K562 (cell line): Measurements from ENCODE around the gene IL12B. TPM values are rescaled to one million over a fixed set of nuclear protein-coding genes. Genes with fewer than 3 reads are reported as not detected.

ENCODE experiments used
- ATAC-seq: fragments of 200-7000 bp; cut with Tn5 transposase; 3 replicates; pipeline ENCODE4 v1.9.1; 2020; ENCODE audit warnings: moderate library complexity
- BruUV-seq: library from RNA; stranded (reverse); fragments of 400-500 nt; replicated peaks from 2 replicates; lab custom pipeline; 2021; lab: Mats Ljungman, UMichigan
- CTCF ChIA-PET: fragments of 300-600 bp; formaldehyde crosslinking; extraction: SDS; loops from one replicate; lab custom pipeline; 2021; ENCODE audit warnings: low intra/inter-chr PET ratio; lab: Yijun Ruan, JAX
- POLR2A ChIA-PET: fragments of 300-600, 350-650 bp; sonication (Branson Sonifier 250); formaldehyde crosslinking; extraction: SDS; loops from one replicate; lab custom pipeline; 2021; ENCODE audit warnings: antibody characterized with exemption, inconsistent platforms; lab: Yijun Ruan, JAX
- DNase-seq, 4 experiments: peaks; one replicate each; pipeline versions ENCODE4 v3.0.0 to v3.0.0-alpha.2; 2011 to 2018; ENCODE audit warnings: low spot score in 3 of 4, mixed read lengths in 3 of 4; ENCODE audit errors: extremely low read depth in 1 of 4
- FAIRE-seq: peaks from 2 replicates; lab custom pipeline; 2011; peaks lifted over from hg19 to GRCh38; lab: Jason Lieb, UNC
- H2AFZ ChIP-seq: 2 replicates; pipeline ENCODE4 v1.6.0; 2011; ENCODE audit warnings: low read depth, low read length, control low read depth, inconsistent platforms
- H3K27ac ChIP-seq: fragments of 200-600 bp; 3 replicates; pipeline ENCODE4 v1.8.0; 2011; ENCODE audit warnings: low read depth, mild to moderate bottlenecking, control low read depth, inconsistent platforms, low read length, moderate library complexity, mixed read lengths; ENCODE audit errors: extremely low read depth
- H3K27me3 ChIP-seq, 2 experiments: fragments of 300-600 bp in 1 of 2; 2 replicates in 1 of 2; 3 replicates in 1 of 2; pipeline versions ENCODE4 v1.6.0 to v1.8.0; 2011; ENCODE audit warnings: inconsistent platforms in 2 of 2, low read length in 2 of 2, mild to moderate bottlenecking in 1 of 2, mixed read lengths in 1 of 2, moderate library complexity in 1 of 2; ENCODE audit not compliant: control insufficient read depth in 2 of 2, insufficient read depth in 2 of 2
- H3K36me3 ChIP-seq: fragments of 300-600 bp; 3 replicates; pipeline ENCODE4 v1.8.0; 2011; ENCODE audit warnings: mild to moderate bottlenecking, low read length, inconsistent platforms; ENCODE audit not compliant: control insufficient read depth, insufficient read depth
- H3K4me1 ChIP-seq, 2 experiments: fragments of 200-600 bp in 1 of 2; replicated peaks in 1 of 2; 2 replicates in 1 of 2; 3 replicates in 1 of 2; pipeline versions ENCODE4 v1.5.1 to v1.8.0; 2011; ENCODE audit warnings: inconsistent platforms in 2 of 2, low read length in 2 of 2, mild to moderate bottlenecking in 1 of 2, mixed read lengths in 1 of 2, moderate library complexity in 1 of 2; ENCODE audit not compliant: control insufficient read depth in 2 of 2, insufficient read depth in 2 of 2
- H3K4me2 ChIP-seq: 2 replicates; pipeline ENCODE4 v1.6.1; 2011; ENCODE audit warnings: low read length, control low read depth, inconsistent platforms, mixed read lengths; ENCODE audit not compliant: insufficient read depth
- H3K4me3 ChIP-seq: fragments of 200-600 bp; sonication (generic), shearing (Covaris generic); 2 replicates; pipeline ENCODE4 v1.5.1; 2016; ENCODE audit warnings: control low read depth, inconsistent platforms
- H3K79me2 ChIP-seq: fragments of 200-600 bp; 3 replicates; pipeline ENCODE4 v1.8.0; 2011; ENCODE audit warnings: low read length, inconsistent platforms; ENCODE audit not compliant: control insufficient read depth, insufficient read depth
- H3K9ac ChIP-seq, 2 experiments: 2 replicates each; pipeline versions ENCODE4 v1.6.0 to v1.6.1; 2011; ENCODE audit warnings: low read depth in 2 of 2, low read length in 2 of 2, control low read depth in 1 of 2, inconsistent platforms in 1 of 2, mild to moderate bottlenecking in 1 of 2, mixed read lengths in 1 of 2; ENCODE audit not compliant: insufficient read depth in 1 of 2
- H3K9me1 ChIP-seq: one replicate; pipeline ENCODE4 v1.6.0; 2011; ENCODE audit warnings: inconsistent platforms, mild to moderate bottlenecking, low read length, moderate library complexity; ENCODE audit not compliant: control insufficient read depth, insufficient read depth
- H3K9me3 ChIP-seq: replicated peaks from 2 replicates; pipeline ENCODE4 v1.5.1; 2011; ENCODE audit warnings: low read depth, low read length, inconsistent platforms; ENCODE audit not compliant: control insufficient read depth, insufficient read depth
- H4K20me1 ChIP-seq: replicated peaks from 2 replicates; pipeline ENCODE4 v1.6.1; 2011; ENCODE audit warnings: low read length, inconsistent platforms, mixed read lengths; ENCODE audit not compliant: control insufficient read depth, insufficient read depth
- DACH1 ChIP-seq: fragments of 450-650 bp; IDR thresholded peaks from 2 replicates; pipeline ENCODE4 v1.6.1; 2018; ENCODE audit not compliant: partially characterized antibody
- DIDO1 ChIP-seq: fragments of 450-650 bp; IDR thresholded peaks from 2 replicates; pipeline ENCODE4 v1.6.1; 2016; ENCODE audit warnings: low read depth, missing biosample characterization, missing genetic modification characterization
- EGR1 ChIP-seq: fragments of 450-650 bp; conservative IDR thresholded peaks from 2 replicates; pipeline ENCODE4 v1.6.1; 2017; ENCODE audit warnings: mild to moderate bottlenecking
- ESRRA ChIP-seq: fragments of 450-650 bp; IDR thresholded peaks from 2 replicates; pipeline ENCODE4 v1.6.1; 2014; ENCODE audit warnings: low read depth, mild to moderate bottlenecking, moderate library complexity, borderline replicate concordance
- EZH2 ChIP-seq: IDR thresholded peaks from 2 replicates; pipeline ENCODE4 v1.6.1; 2012; ENCODE audit warnings: low read depth, mild to moderate bottlenecking, inconsistent platforms, low read length, borderline replicate concordance
- GATA2 ChIP-seq: sonication (generic); formaldehyde crosslinking; IDR thresholded peaks from 2 replicates; pipeline ENCODE4 v1.4.0; 2020; ENCODE audit warnings: mild to moderate bottlenecking, missing genetic modification reagents
- MTA3 ChIP-seq: fragments of 450-650 bp; formaldehyde crosslinking; IDR thresholded peaks from 2 replicates; pipeline ENCODE4 v1.6.1; 2017; ENCODE audit warnings: mild to moderate bottlenecking, borderline replicate concordance
- PURB ChIP-seq: sonication (generic); formaldehyde crosslinking; IDR thresholded peaks from 2 replicates; pipeline ENCODE4 v1.9.0; 2021; ENCODE audit warnings: low read depth, mild to moderate bottlenecking, missing genetic modification reagents
- RAD21 ChIP-seq, 2 experiments: fragments of 250-450 bp in 1 of 2; fragments of 450-650 bp in 1 of 2; sonication (Bioruptor Pico) in 1 of 2; formaldehyde crosslinking in 1 of 2; IDR thresholded peaks in 1 of 2; conservative IDR thresholded peaks in 1 of 2; 2 replicates each; pipeline versions ENCODE4 v1.4.0 to v1.8.0; 2020 to 2022; ENCODE audit warnings: mild to moderate bottlenecking in 2 of 2, moderate library complexity in 1 of 2
- RBM15 ChIP-seq: fragments of 200-400 bp; formaldehyde crosslinking; IDR thresholded peaks from 2 replicates; pipeline ENCODE4 v1.6.1; 2018; ENCODE audit warnings: mild to moderate bottlenecking, low read length, moderate library complexity; ENCODE audit not compliant: insufficient read depth
- SIX5 ChIP-seq, 2 experiments: IDR thresholded peaks; 2 replicates each; pipeline ENCODE4 v1.6.1; 2011; ENCODE audit warnings: low read length in 2 of 2, borderline replicate concordance in 1 of 2, low read depth in 1 of 2, mild to moderate bottlenecking in 1 of 2, moderate library complexity in 1 of 2; ENCODE audit not compliant: insufficient read depth in 1 of 2
- TEAD1 ChIP-seq, 2 experiments: fragments of 450-650 bp in 1 of 2; sonication (generic) in 1 of 2; formaldehyde crosslinking; IDR thresholded peaks; 2 replicates each; pipeline versions ENCODE4 v1.4.0 to v1.8.0; 2020 to 2022; ENCODE audit warnings: mild to moderate bottlenecking in 2 of 2, missing genetic modification reagents in 1 of 2
- XRCC4 ChIP-seq: IDR thresholded peaks from one replicate; pipeline ENCODE4 v1.6.1; 2011; ENCODE audit not compliant: insufficient read depth, insufficient read length; ENCODE audit errors: extremely low read depth
- ZKSCAN1 ChIP-seq: fragments of 150-350 bp; IDR thresholded peaks from 2 replicates; pipeline ENCODE4 v1.6.1; 2016; ENCODE audit warnings: low read depth, low read length
- ZMIZ1 ChIP-seq, 2 experiments: fragments of 150-350 bp in 1 of 2; IDR thresholded peaks; 2 replicates each; pipeline ENCODE4 v1.6.1; 2012 to 2016; ENCODE audit warnings: low read depth in 2 of 2, low read length in 2 of 2, mild to moderate bottlenecking in 1 of 2, moderate library complexity in 1 of 2
- ZNF395 ChIP-seq: fragments of 200-800 bp; sonication (Bioruptor generic); IDR thresholded peaks from 2 replicates; pipeline ENCODE4 v1.6.1; 2017; ENCODE audit warnings: missing genetic modification characterization, missing compliant biosample characterization
- WGBS: fragments of 100-300 bp; shearing (Covaris generic); methylation state at CpG from one replicate; pipeline ENCODE4 v1.1.6; 2016; ENCODE audit warnings: low coverage, mixed read lengths; ENCODE audit not compliant: insufficient coverage; ENCODE audit errors: missing lambda C conversion rate; 5-methylcytosine and 5-hydroxymethylcytosine counted together
- in situ Hi-C: fragments of 300-500 bp; cut with MboI; formaldehyde crosslinking; loops from 4 replicates; pipeline ENCODE4 v1.15.0; 2018; ENCODE audit warnings: inconsistent platforms, mixed read lengths
- intact Hi-C: fragments of 100-400 bp; cut with micrococcal nuclease; formaldehyde crosslinking; loops from 2 replicates; pipeline ENCODE4 v1.14.2; 2022
- polyA plus RNA-seq, 8 experiments: library from polyadenylated mRNA; depleted of rRNA in 4 of 8; stranded (reverse) in 5 of 8; unstranded in 3 of 8; fragments of >200 nt; fragmentation: Nextera tagmentation in 2 of 8; fragmentation: Illumina TruSeq in 1 of 8; extraction: Ambion mirVana in 2 of 8; extraction: Trizol in 1 of 8; gene quantifications; 2 replicates each; pipeline versions ENCODE4 v1.2.1 to v1.2.3, GENCODE V29; 2011 to 2014; ENCODE audit warnings: inconsistent platforms in 1 of 8, missing spikeins in 1 of 8
- total RNA-seq, 7 experiments: library from RNA; depleted of rRNA in 6 of 7; stranded (reverse); fragments of >200 nt in 6 of 7; fragmentation: Illumina TruSeq in 2 of 7; extraction: Trizol in 2 of 7; gene quantifications; 2 replicates each; pipeline versions ENCODE4 v1.2.1 to v1.2.3, GENCODE V29; 2011 to 2021; ENCODE audit warnings: low replicate concordance in 1 of 7

The IL12B gene
- total and polyA plus RNA-seq, 9 of the 15 experiments (the other 6 are each of a cell fraction or from before 2014, with no cell fraction given), result not detected

DNA sequence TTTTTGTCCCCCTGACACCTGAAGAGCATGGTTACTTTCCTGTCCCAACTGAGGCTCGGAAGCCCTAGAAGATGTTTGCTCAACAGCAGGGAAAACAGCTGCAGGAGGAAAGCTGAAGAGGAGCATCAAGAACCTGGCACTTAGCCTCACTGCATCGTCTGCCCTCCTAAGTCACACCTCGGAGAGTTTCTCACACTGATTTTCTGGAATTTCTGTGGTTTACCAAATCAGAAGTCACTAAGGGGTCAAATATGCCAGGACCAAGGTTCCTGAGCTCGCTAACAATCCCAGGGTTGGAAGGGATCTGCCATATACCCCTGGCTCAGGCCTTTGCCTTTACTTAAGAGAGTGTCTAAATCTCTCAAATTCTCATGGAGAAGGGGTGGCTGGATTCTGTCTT, 5.3 kb downstream of the IL12B start (continued):
- no peak for TF ChIP-seq ZNF395 (CRISPR knock-in tag)

GRCh38 chr5:159324102-159324755, 6.1 kb downstream of the IL12B start:
- Histone ChIP-seq H3K79me2 (no peaks in the 10 kb centered on the region), H3K4me1 (no peaks in the 10 kb centered on the region), H3K36me3 (no peaks in the 10 kb centered on the region), H3K9me1 (no peaks in the 10 kb centered on the region), H3K4me2 (no peak overlapping the region), H3K27me3 (peaks cover 12% of the 10 kb centered on the region in 2 experiments), H3K27ac (no peak overlapping the region), H4K20me1 (no peaks in the 10 kb centered on the region), H3K4me3 (no peak overlapping the region), H3K9me3 (no peaks in the 10 kb centered on the region), H3K9ac (no peak overlapping the region), H2AFZ (no peak overlapping the region)
- no TSS peak for BruUV-seq
- 0% methylated on average over 3 of the region's 3 CpGs for WGBS
- no peak for ATAC-seq
- DNase-seq, result no peak
- in situ Hi-C loops (loop anchor here (25.0 kb wide), 1 partner anchor 612 kb away; no protein-coding TSS in a partner anchor), intact Hi-C loops (no loop called here)
- FAIRE-seq, result no peak
- TF ChIP-seq ESRRA, result no peak
- TF ChIP-seq EGR1, result no peak
- no peak for TF ChIP-seq EZH2
- no peak for TF ChIP-seq ZKSCAN1
- TF ChIP-seq ZMIZ1 (IDR thresholded peaks at IDR 0.05; ENCODE audit: low read depth in 2 of 2, low read length in 2 of 2), result no peak
- no peak for TF ChIP-seq MTA3
- no peak for TF ChIP-seq RAD21 (CRISPR knock-in tag; conservative IDR thresholded peaks at IDR 0.05 in 1 of 2, IDR thresholded peaks at IDR 0.05 in 1 of 2)
- no peak for TF ChIP-seq DIDO1 (tag)
- no peak for TF ChIP-seq XRCC4
- TF ChIP-seq TEAD1 (CRISPR knock-in tag; IDR thresholded peaks at IDR 0.05), result no peak
- no peak for TF ChIP-seq PURB
- TF ChIP-seq SIX5 (IDR thresholded peaks at IDR 0.05; ENCODE audit: borderline replicate concordance in 1 of 2, insufficient read depth in 1 of 2, low read depth in 1 of 2, low read length in 2 of 2), result no peak
- no peak for TF ChIP-seq RBM15
- no peak for TF ChIP-seq GATA2 (CRISPR knock-in tag)
- TF ChIP-seq DACH1, result no peak
- ChIA-PET POLR2A (interaction anchor here (1.3 kb wide), 1 partner anchor 87 kb away, joined by 3 read pairs; no protein-coding TSS in a partner anchor), CTCF (no interaction called here)
